DMS153 treated with DMSO at 0.1 percent for 48 hours (cell line): Measurements from ENCODE around the gene C6orf141.
A peak's percentile ranks its signal among the peaks of the same experiment; 100 is the strongest.

Source experiments
- DNase-seq: peaks from one replicate; lab custom pipeline; 2025; ENCODE audit not compliant: unreplicated experiment; lab: John Stamatoyannopoulos, UW

Gene C6orf141

DNA sequence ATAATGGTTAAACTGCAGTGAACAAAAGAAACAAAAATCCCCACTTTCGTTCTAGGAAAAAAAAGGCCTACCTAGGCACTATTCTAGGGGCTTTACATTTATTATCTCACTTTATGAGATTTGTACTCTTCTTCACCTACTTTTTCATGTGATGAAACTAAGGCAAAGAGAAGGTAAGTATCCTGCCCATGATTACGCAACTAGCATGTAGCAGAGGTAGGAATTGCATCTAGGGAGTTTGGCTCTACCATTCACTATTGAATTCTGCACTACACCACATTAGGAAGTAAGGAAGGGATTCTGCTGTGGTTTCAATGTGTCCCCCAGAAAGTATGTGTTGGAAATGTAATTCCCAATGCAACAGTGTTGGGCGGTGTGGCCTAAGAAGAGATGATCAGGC, 11.4 kb upstream of the C6orf141 start:
- DNase-seq: no peak

GRCh38 chr6:49540614-49541013, 9.9 kb upstream of the C6orf141 start:
- DNase-seq: no peak

DNA sequence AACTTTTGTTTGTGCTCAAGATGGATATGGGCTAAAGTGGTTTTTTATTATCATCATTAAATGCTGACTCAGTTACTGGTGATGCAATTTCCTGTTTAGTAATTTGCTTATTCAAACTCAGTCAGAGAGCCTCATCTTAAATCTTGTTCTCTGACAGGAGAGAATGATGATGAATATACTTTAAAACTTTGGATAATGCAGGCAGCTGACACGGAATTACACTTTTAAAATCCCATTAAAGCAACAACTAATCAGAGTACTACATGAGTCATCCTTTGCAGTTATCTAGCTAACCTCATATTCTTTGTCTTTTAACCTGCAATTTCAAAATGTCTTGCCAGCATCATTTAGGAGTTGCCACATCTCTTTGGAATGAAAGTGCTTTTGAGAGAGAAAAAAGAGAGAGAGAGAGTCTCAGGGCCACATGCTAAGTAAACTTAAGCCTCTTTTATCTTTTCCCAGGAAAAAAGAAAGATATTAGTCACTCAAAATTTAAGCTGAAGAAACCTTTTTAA, 9.2 kb upstream of the C6orf141 start:
- DNase-seq: peak; percentile 42

GRCh38 chr6:49541936-49542335, 8.5 kb upstream of the C6orf141 start:
- DNase-seq: no peak

DNA sequence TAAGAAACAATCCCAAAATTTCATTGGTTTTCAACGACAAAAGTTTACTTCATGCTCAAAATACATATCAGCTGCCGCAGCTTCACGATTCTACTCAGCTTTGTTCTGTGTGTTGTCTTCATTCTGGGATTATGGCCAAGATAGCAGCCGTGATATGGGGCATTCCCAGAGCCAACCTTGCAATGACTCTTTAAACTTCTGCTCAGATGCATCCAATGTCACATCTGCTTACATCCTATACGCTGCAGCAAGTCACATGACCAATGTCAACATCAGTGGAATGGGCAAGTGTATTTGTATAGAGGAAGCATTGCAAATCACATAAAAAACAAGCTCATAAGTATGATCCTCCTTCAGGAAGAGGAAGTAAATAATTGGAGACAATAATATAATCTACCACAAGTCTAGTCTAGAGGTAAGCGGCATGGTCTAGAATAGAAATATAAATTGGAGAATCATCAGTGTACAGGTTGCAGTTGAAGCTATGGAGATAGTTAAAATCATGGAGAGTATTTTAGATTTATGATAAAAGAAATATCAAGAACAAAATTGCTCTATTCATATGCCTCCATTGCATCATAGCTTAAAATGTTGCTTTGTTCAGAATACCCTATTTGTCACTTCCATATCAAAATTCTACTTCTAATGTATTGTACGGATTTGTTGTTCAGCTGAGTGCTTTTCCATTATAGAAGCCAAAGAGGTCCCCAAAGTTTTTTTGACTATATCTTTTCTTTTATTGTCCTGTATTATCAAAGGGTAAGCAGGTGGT, 7.2 kb upstream of the C6orf141 start:
- DNase-seq: peak; percentile 6

GRCh38 chr6:49546331-49546730, 4.1 kb upstream of the C6orf141 start:
- no peak for DNase-seq

- DNase-seq: no peak
These were observed 1.7 kb upstream of the C6orf141 start for GRCh38 chr6:49548613-49549304.

- no peak for DNase-seq
These were observed 577 bp upstream of the C6orf141 start for GRCh38 chr6:49549691-49550491.

DNA sequence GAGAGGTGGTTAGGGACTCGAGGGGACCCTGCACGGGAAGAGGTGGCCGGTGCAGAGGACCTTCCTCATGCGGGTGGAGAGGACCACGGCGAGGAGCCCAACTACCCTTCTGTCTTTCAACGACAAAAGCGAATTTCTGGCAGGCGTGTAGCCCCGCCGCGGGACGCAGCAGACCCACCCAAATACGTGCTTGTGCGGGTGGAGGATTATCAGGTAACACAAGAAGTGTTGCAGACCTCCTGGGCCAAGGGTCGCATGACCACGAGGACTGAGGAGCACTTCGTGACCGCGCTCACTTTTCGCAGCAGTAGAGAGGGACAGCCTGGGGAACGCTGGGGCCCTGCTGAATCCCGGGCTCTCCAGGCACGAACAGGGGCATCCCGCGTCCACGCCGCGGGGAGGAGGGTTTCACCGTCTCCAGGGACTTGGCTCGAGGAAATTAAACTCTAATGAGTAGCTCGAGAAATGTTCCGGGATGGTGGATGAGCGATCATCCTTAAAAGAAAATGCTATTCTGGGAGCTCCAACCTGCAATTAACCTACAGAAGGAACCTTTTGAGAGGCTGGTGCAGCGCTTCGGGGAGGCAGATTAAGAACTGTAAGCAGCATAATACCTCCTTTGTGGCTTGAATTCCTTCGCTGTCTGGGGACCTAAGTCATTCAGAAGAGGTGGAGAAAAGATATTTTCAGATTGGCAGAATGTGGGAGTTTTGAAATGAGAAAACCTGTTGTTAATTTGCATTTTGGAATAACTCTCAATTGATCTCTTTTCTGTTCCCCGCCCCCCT, 804 bp downstream of the C6orf141 start:
- DNase-seq: peak; percentile 22

DNA sequence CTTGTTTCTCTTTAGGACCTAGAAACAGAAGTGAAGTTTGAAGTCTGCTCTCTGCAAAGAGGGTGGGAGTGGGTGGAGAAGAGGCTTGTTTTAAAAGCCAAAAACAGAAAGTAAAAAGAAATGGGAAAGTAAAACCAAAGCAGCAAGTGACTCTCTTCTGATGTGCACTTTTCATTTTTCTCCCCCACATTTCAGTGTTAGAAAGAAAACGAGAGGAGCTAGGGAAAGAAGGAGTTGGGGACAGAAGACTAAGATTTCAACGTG, 1.3 kb downstream of the C6orf141 start:
- no peak for DNase-seq

DNA sequence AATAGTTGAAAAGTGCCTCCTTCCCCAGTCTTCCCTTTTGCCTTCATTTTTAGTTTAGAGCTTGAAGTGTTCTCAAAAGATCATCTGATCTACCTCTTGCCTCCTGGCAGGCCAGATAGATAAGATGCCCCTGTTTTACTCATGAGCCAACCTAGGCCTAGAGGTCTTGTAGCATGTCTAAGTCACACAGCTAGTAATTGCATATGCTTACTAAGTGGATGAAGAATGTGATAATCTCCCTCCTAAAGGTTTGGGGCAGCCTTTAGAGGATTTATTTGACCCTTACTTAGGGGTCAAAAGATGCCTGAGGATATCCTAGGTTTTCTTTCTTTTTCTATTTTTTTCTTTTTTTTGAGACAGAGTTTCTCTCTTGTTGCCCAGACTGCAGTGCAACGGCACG, 2.1 kb downstream of the C6orf141 start:
- DNase-seq: no peak

GRCh38 chr6:49553384-49553783, 2.9 kb downstream of the C6orf141 start:
- no peak for DNase-seq

- no peak for DNase-seq
These were observed 5.5 kb downstream of the C6orf141 start for GRCh38 chr6:49555951-49556350.

DNA sequence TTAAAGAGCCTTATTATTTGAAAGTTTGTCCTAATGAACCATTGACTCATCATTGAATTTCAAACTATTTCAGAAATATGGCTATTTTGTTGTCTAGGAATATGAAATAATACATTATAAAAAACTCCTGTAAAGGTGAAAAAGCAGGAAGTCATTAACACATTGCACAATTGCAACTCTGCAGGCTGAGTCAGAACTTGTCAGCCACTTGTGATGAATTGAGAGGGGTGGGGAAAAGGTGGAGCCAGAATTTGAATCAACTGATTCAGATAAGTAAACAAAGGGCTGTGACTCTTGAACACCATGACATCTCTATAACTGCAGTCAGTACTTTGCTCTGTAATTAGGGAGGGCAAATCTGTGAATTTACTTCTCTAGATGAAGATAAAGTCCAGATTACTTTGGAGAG, 6.0 kb downstream of the C6orf141 start:
- peak; percentile 86 for DNase-seq

DNA sequence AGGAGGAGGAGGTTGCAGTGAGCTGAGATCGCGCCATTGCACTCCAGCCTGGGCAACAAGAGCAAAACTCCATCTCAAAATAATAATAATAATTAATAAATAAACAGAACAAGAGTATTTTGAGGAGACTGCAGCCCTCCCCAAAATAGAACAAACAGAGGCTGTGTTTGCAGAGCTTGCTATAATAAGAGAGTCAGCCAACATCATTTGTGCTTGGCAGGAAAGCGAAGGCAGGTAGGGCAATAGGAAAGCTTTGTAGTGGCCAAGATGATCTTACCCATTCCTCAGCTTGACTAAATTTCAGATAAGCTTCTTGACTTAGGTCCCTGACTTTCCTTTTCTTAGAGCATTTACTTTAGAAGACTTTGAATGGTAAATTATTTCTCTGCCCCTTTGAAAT, 6.7 kb downstream of the C6orf141 start:
- peak; percentile 31 for DNase-seq

- DNase-seq: no peak
These were observed 7.8 kb downstream of the C6orf141 start for GRCh38 chr6:49558238-49558637.

DNA sequence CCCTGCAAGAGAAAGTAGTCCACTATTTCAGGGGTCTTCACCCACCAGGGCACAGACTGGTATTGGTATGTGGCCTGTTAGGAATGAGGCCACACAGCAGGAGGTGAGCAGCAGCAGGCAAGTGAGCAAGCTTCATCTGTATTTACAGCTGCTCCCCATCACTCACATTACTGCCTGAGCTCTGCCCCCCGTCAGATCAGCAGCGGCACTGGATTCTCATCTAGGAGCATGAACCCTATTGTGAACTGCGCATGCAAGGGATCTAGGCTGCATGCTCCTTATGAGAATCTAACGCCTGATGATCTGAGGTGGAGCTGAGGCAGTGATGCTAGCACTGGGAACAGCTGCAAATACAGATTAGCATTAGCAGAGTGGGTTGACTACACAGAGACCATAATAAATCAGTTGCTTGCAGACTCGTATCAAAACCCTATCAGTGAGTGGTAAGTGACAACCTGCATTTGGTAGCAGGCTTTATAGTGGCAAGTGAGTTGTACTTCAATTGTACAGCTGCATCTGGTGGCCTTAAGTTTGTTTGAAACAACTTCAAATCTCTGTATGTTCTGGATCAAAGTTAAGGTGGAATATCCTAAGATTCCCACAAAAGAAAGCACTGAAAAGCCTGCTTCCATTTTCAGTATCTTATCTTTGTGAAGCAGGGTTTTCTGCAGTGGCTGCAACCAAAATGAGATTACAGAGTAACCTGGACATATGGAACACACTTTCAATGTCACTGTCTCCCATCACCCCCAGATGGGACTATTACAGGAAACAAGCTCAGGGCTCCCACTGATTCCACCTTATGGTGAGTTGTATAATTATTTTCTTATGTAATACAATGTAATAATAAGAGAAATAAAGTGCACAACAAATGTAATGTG, 12.8 kb downstream of the C6orf141 start:
- DNase-seq: no peak

- DNase-seq: no peak
These were observed 14.1 kb downstream of the C6orf141 start for GRCh38 chr6:49564552-49564951.

DNA sequence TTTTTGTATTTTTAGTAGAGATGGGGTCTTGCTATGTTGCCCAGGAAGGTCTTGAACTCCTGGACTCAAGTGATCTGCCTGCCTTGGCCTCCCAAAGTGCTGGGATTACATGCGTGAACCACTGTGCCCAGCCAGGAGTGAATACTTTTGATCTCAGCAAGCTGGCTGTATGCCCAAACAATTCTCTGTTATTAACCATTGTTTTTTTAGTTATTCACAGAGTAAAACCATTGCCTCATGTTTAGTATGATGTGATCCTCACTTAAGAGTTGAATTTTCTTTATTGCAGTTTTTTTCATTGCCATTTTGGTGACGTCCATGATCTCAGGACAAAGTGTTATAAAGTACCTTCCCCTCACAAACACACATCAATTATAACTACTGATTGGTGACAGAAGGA, 14.8 kb downstream of the C6orf141 start:
- no peak for DNase-seq

DNA sequence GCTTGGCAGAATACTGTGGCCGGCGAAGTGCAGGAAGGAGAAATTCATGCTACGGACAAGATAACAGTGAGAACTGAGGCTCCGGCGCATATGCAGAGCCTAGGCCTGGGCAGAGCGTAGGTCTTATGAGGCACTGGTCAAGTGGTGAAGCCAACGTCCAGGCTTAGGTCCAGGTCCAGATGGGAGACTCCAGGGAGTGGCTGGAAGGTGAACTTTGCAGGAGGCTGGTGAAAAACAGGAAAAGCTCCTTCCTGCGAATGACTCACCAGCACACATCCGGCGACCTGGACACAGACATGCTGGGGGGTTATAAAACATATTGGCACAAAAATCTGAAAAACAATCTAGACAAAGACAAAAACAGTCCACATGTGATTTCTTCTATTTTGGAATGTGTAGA, 15.4 kb downstream of the C6orf141 start:
- no peak for DNase-seq
